BJ (cell line): ENCODE results near the gene DNAH14. TPM values are rescaled to one million over a fixed set of nuclear protein-coding genes. Genes with fewer than 3 reads are reported as not detected.

Experiments used
- CTCF ChIA-PET: fragments of 350-600 bp; formaldehyde crosslinking; extraction: SDS; loops from one replicate; lab custom pipeline; 2021; ENCODE audit warnings: antibody characterized with exemption, inconsistent platforms; lab: Yijun Ruan, JAX
- POLR2A ChIA-PET: fragments of 300-600 bp; sonication (Branson Sonifier 250); formaldehyde crosslinking; extraction: SDS; loops from one replicate; lab custom pipeline; 2021; ENCODE audit warnings: antibody characterized with exemption; lab: Charles Lee
- DNase-seq: peaks from one replicate; pipeline ENCODE4 v3.0.0-alpha.2; 2011; ENCODE audit warnings: low read depth
- H3K27me3 ChIP-seq: 2 replicates; pipeline ENCODE4 v1.6.0; 2011; ENCODE audit warnings: low read length; ENCODE audit not compliant: control insufficient read depth, insufficient read depth
- H3K36me3 ChIP-seq: 2 replicates; pipeline ENCODE4 v1.5.1; 2011; ENCODE audit warnings: low read length; ENCODE audit not compliant: control insufficient read depth, insufficient read depth
- H3K4me3 ChIP-seq: 2 replicates; pipeline ENCODE4 v1.5.1; 2011; ENCODE audit warnings: low read depth, mild to moderate bottlenecking, control low read depth, low read length
- CTCF ChIP-seq: IDR thresholded peaks from 2 replicates; pipeline ENCODE4 v1.5.1; 2011; ENCODE audit warnings: low read depth, mild to moderate bottlenecking, control low read depth, inconsistent platforms, low read length, moderate library complexity; ENCODE audit not compliant: insufficient read depth
- polyA plus RNA-seq: library from polyadenylated mRNA; depleted of rRNA; stranded (reverse); fragments of >200 nt; gene quantifications from 2 replicates; pipeline ENCODE4 v1.2.3, GENCODE V29; 2011

Gene DNAH14
- polyA plus RNA-seq, 1 experiment: 1.6 TPM

- CTCF ChIA-PET: interaction anchor here (1.2 to 1.5 kb wide), 3 partner anchors 12 to 128 kb away, joined by 3 to 4 read pairs (median 3); no protein-coding TSS in a partner anchor
- no peak for DNase-seq
- POLR2A ChIA-PET: no interaction called here
- Histone ChIP-seq H3K36me3 (no peaks in the 10 kb centered on the region), H3K27me3 (peaks cover 6% of the 10 kb centered on the region), H3K4me3 (no peak overlapping the region)
- no peak for TF ChIP-seq CTCF
Measured at GRCh38 chr1:225446981-225447615, 517.6 kb downstream of the DNAH14 start.

- Histone ChIP-seq H3K4me3 (no peak overlapping the region), H3K36me3 (no peaks in the 10 kb centered on the region), H3K27me3 (peaks cover 5% of the 10 kb centered on the region)
- TF ChIP-seq CTCF: no peak
- POLR2A ChIA-PET: no interaction called here
- no peak for DNase-seq
- CTCF ChIA-PET: interaction anchor here (1.2 to 1.5 kb wide), 2 partner anchors 27 to 129 kb away, joined by 3 to 4 read pairs; no protein-coding TSS in a partner anchor
Measured at GRCh38 chr1:225447650-225448089, 518.2 kb downstream of the DNAH14 start.

- Histone ChIP-seq H3K27me3 (peaks cover 5% of the 10 kb centered on the region), H3K4me3 (no peak overlapping the region), H3K36me3 (no peaks in the 10 kb centered on the region)
- DNase-seq: no peak
- ChIA-PET POLR2A (no interaction called here), CTCF (interaction anchor here (1.2 to 1.9 kb wide), 3 partner anchors 26 to 539 kb away, joined by 3 to 7 read pairs (median 4); no protein-coding TSS in a partner anchor)
- no peak for TF ChIP-seq CTCF
Measured at GRCh38 chr1:225448146-225448805, 518.8 kb downstream of the DNAH14 start.
